K562 (cell line): ENCODE results near the gene PRKAG2. TPM values are rescaled to one million over a fixed set of nuclear protein-coding genes. Genes with fewer than 3 reads are reported as not detected.

Experiments
- ATF3 ChIP-seq, 2 experiments: fragments of 450-650 bp in 1 of 2; sonication (generic) in 1 of 2; formaldehyde crosslinking in 1 of 2; IDR thresholded peaks in 1 of 2; conservative IDR thresholded peaks in 1 of 2; 2 replicates each; pipeline versions ENCODE4 v1.6.1 to v1.8.1; 2016 to 2023; ENCODE audit warnings: mild to moderate bottlenecking in 2 of 2, moderate library complexity in 2 of 2, inconsistent platforms in 1 of 2, missing genetic modification reagents in 1 of 2
- CBX8 ChIP-seq: fragments of 200-600 bp; sonication (generic); IDR thresholded peaks from 2 replicates; pipeline ENCODE4 v1.6.1; 2012; ENCODE audit warnings: borderline replicate concordance, mixed run types, low read depth, mild to moderate bottlenecking, moderate library complexity, mixed read lengths, low read length, control low read depth, inconsistent platforms; ENCODE audit not compliant: poor library complexity, severe bottlenecking; ENCODE audit errors: extremely low read depth
- CHCHD3 ChIP-seq: fragments of 250-450 bp; sonication (Bioruptor Pico); IDR thresholded peaks from 2 replicates; pipeline ENCODE4 v2.1.2; 2022; ENCODE audit warnings: mild to moderate bottlenecking
- CHD4 ChIP-seq: fragments of 200-600 bp; sonication (generic); IDR thresholded peaks from 3 replicates; pipeline ENCODE4 v1.6.1; 2012; ENCODE audit warnings: low read depth, mild to moderate bottlenecking, mixed read lengths, low read length, inconsistent platforms; ENCODE audit not compliant: insufficient read depth, insufficient replicate concordance, poor library complexity, severe bottlenecking
- CREB5 ChIP-seq: fragments of 250-450 bp; sonication (Bioruptor Pico); IDR thresholded peaks from 2 replicates; pipeline ENCODE4 v1.5.0; 2020; ENCODE audit warnings: mild to moderate bottlenecking
- ETV6 ChIP-seq, 3 experiments: fragments of 150-350 bp in 1 of 3; sonication (generic) in 1 of 3; formaldehyde crosslinking in 1 of 3; IDR thresholded peaks; 2 replicates each; pipeline versions ENCODE4 v1.6.1 to v1.8.0; 2014 to 2022; ENCODE audit warnings: borderline replicate concordance in 2 of 3, low read depth in 2 of 3, antibody characterized with exemption in 1 of 3, low read length in 1 of 3, mild to moderate bottlenecking in 1 of 3, missing genetic modification reagents in 1 of 3
- MAFF ChIP-seq: IDR thresholded peaks from 2 replicates; pipeline ENCODE4 v1.6.1; 2012; ENCODE audit warnings: low read length, improper control_type of control experiment
- MTA1 ChIP-seq: fragments of 450-650 bp; IDR thresholded peaks from 2 replicates; pipeline ENCODE4 v1.6.1; 2017; ENCODE audit warnings: borderline replicate concordance
- PTTG1 ChIP-seq: fragments of 450-650 bp; IDR thresholded peaks from 2 replicates; pipeline ENCODE4 v1.6.1; 2016; ENCODE audit warnings: low read depth, mild to moderate bottlenecking, missing genetic modification characterization, missing compliant biosample characterization
- ZBTB7A ChIP-seq: IDR thresholded peaks from 2 replicates; pipeline ENCODE4 v1.6.1; 2011; ENCODE audit warnings: low read depth, mild to moderate bottlenecking, low read length, moderate library complexity, borderline replicate concordance; ENCODE audit not compliant: control insufficient read depth
- ZNF318 ChIP-seq, 2 experiments: fragments of 450-650 bp; IDR thresholded peaks; 2 replicates each; pipeline ENCODE4 v1.6.1; 2016; ENCODE audit warnings: mild to moderate bottlenecking in 2 of 2, borderline replicate concordance in 1 of 2, low read depth in 1 of 2, moderate library complexity in 1 of 2
- ZNF384 ChIP-seq: IDR thresholded peaks from 2 replicates; pipeline ENCODE4 v1.6.1; 2012; ENCODE audit warnings: low read depth, low read length, improper control_type of control experiment
- ZNF644 ChIP-seq: fragments of 200-800 bp; sonication (Bioruptor generic); IDR thresholded peaks from 2 replicates; pipeline ENCODE4 v1.6.1; 2016; ENCODE audit warnings: low read depth, missing genetic modification characterization, missing compliant biosample characterization
- ZNF699 ChIP-seq: fragments of 250-450 bp; sonication (Bioruptor Pico); IDR thresholded peaks from 2 replicates; pipeline ENCODE4 v1.8.0; 2021; ENCODE audit warnings: mild to moderate bottlenecking, moderate library complexity; ENCODE audit not compliant: insufficient replicate concordance
- polyA plus RNA-seq, 8 experiments: library from polyadenylated mRNA; depleted of rRNA in 4 of 8; stranded (reverse) in 5 of 8; unstranded in 3 of 8; fragments of >200 nt; fragmentation: Nextera tagmentation in 2 of 8; fragmentation: Illumina TruSeq in 1 of 8; extraction: Ambion mirVana in 2 of 8; extraction: Trizol in 1 of 8; gene quantifications; 2 replicates each; pipeline versions ENCODE4 v1.2.1 to v1.2.3, GENCODE V29; 2011 to 2014; ENCODE audit warnings: inconsistent platforms in 1 of 8, missing spikeins in 1 of 8
- total RNA-seq, 7 experiments: library from RNA; depleted of rRNA in 6 of 7; stranded (reverse); fragments of >200 nt in 6 of 7; fragmentation: Illumina TruSeq in 2 of 7; extraction: Trizol in 2 of 7; gene quantifications; 2 replicates each; pipeline versions ENCODE4 v1.2.1 to v1.2.3, GENCODE V29; 2011 to 2021; ENCODE audit warnings: low replicate concordance in 1 of 7

PRKAG2 gene
- total and polyA plus RNA-seq, 9 of the 15 experiments (the other 6 are each of a cell fraction or from before 2014, with no cell fraction given): 0.99 to 5.6 (median 3.3) TPM

- TF ChIP-seq ETV6 (IDR thresholded peaks at IDR 0.05; ENCODE audit: borderline replicate concordance in 1 of 2, low read depth in 2 of 2, low read length in 1 of 2): no peak
- no peak for TF ChIP-seq ETV6 (CRISPR knock-in tag; IDR thresholded peaks at IDR 0.05; ENCODE audit: borderline replicate concordance)
- TF ChIP-seq PTTG1 (tag): no peak
- no peak for TF ChIP-seq ZNF699 (CRISPR knock-in tag)
- TF ChIP-seq CHCHD3 (CRISPR knock-in tag): no peak
- TF ChIP-seq MTA1: peak; percentile 96
- TF ChIP-seq ZBTB7A: 0 out of 2 replicates have a peak, but pooled peaks have one; percentile 25
- TF ChIP-seq ZNF644: no peak
- TF ChIP-seq CREB5 (CRISPR knock-in tag): no peak
- peak; percentile 80 for TF ChIP-seq ATF3 (IDR thresholded peaks at IDR 0.05)
- peak; percentile 80 for TF ChIP-seq ATF3 (CRISPR knock-in tag; conservative IDR thresholded peaks at IDR 0.05)
- 0 out of 4 replicates have a peak, but pooled peaks of 1 of the 2 experiments have one; percentile 19 for TF ChIP-seq ZNF318 (IDR thresholded peaks at IDR 0.05; ENCODE audit: borderline replicate concordance in 1 of 2, low read depth in 1 of 2)
- TF ChIP-seq MAFF: peak; percentile 53
- TF ChIP-seq CBX8: no peak
- peak; percentile 54 for TF ChIP-seq CHD4
- no peak for TF ChIP-seq ZNF384
These were observed 357.0 kb downstream of the PRKAG2 start, which contains the start of gene RHEB (continued) for GRCh38 chr7:151519765-151520418.
